AG09309 (cell line): ENCODE measurements around the gene GPR37L1.

ENCODE experiments used
- DNase-seq: peaks from one replicate; pipeline ENCODE4 v3.0.0-alpha.2; 2010; ENCODE audit warnings: low read depth
- H3K4me3 ChIP-seq: 2 replicates; pipeline ENCODE4 v1.5.1; 2011; ENCODE audit warnings: mild to moderate bottlenecking, low read depth, low read length, moderate library complexity; ENCODE audit not compliant: control insufficient read depth
- CTCF ChIP-seq: IDR thresholded peaks from 2 replicates; pipeline ENCODE4 v1.5.1; 2011; ENCODE audit warnings: mild to moderate bottlenecking, low read depth, low read length, inconsistent platforms; ENCODE audit not compliant: insufficient read depth, control insufficient read depth; ENCODE audit errors: missing control alignments

GPR37L1 gene

GRCh38 chr1:202129453-202130296, 7.0 kb downstream of the GPR37L1 start:
- no peak for TF ChIP-seq CTCF
- DNase-seq = no peak
- H3K4me3 ChIP-seq = no peak overlapping the region

- H3K4me3 ChIP-seq = no peak overlapping the region
- no peak for TF ChIP-seq CTCF
- no peak for DNase-seq
These were observed 7.6 kb downstream of the GPR37L1 start for GRCh38 chr1:202130297-202130721.

GRCh38 chr1:202130816-202131522, 8.3 kb downstream of the GPR37L1 start:
- TF ChIP-seq CTCF = no peak
- no peak for DNase-seq
- no peak overlapping the region for H3K4me3 ChIP-seq

GRCh38 chr1:202131956-202132821, 9.5 kb downstream of the GPR37L1 start:
- no peak for DNase-seq
- no peak for TF ChIP-seq CTCF
- H3K4me3 ChIP-seq = no peak overlapping the region

- DNase-seq = no peak
- no peak overlapping the region for H3K4me3 ChIP-seq
- no peak for TF ChIP-seq CTCF
These were observed 10.3 kb downstream of the GPR37L1 start for GRCh38 chr1:202133001-202133400.

- H3K4me3 ChIP-seq = no peak overlapping the region
- TF ChIP-seq CTCF = no peak
- DNase-seq = no peak
These were observed 10.8 kb downstream of the GPR37L1 start for GRCh38 chr1:202133496-202133895.
